HG03039 (cell line): ENCODE data around the gene ELFN1.

ENCODE experiments used
- ATAC-seq: cut with Tn5 transposase; IDR thresholded peaks from one replicate; pipeline ENCODE4 v1.9.1; 2021; ENCODE audit warnings: mild to moderate bottlenecking, moderate library complexity; ENCODE audit not compliant: unreplicated experiment

The ELFN1 gene

GRCh38 chr7:1641661-1642260, 28.3 kb upstream of the ELFN1 start:
- ATAC-seq, result no peak

- no peak for ATAC-seq
These were observed 27.8 kb upstream of the ELFN1 start for GRCh38 chr7:1642291-1642731.

- no peak for ATAC-seq
These were observed 26.6 kb upstream of the ELFN1 start for GRCh38 chr7:1643270-1644092.

GRCh38 chr7:1644341-1645070, 25.6 kb upstream of the ELFN1 start:
- no peak for ATAC-seq

- ATAC-seq, result no peak
These were observed 25.0 kb upstream of the ELFN1 start for GRCh38 chr7:1645071-1645409.

GRCh38 chr7:1645476-1645875, 24.6 kb upstream of the ELFN1 start:
- no peak for ATAC-seq

GRCh38 chr7:1646391-1646790, 23.7 kb upstream of the ELFN1 start:
- ATAC-seq, result no peak

- no peak for ATAC-seq
These were observed 22.9 kb upstream of the ELFN1 start for GRCh38 chr7:1646957-1647891.

- no peak for ATAC-seq
These were observed 22.0 kb upstream of the ELFN1 start for GRCh38 chr7:1647961-1648672.

GRCh38 chr7:1649751-1650326, 20.2 kb upstream of the ELFN1 start:
- no peak for ATAC-seq

GRCh38 chr7:1650363-1651030, 19.6 kb upstream of the ELFN1 start:
- no peak for ATAC-seq

- ATAC-seq, result no peak
These were observed 19.0 kb upstream of the ELFN1 start for GRCh38 chr7:1651031-1651446.

- ATAC-seq, result no peak
These were observed 18.2 kb upstream of the ELFN1 start for GRCh38 chr7:1651891-1652290.

GRCh38 chr7:1653500-1653899, 16.6 kb upstream of the ELFN1 start:
- no peak for ATAC-seq

- ATAC-seq, result no peak
These were observed 16.0 kb upstream of the ELFN1 start for GRCh38 chr7:1654111-1654510.

- ATAC-seq, result no peak
These were observed 15.2 kb upstream of the ELFN1 start for GRCh38 chr7:1654738-1655475.

GRCh38 chr7:1659696-1660095, 10.4 kb upstream of the ELFN1 start:
- ATAC-seq, result no peak

GRCh38 chr7:1661461-1661860, 8.6 kb upstream of the ELFN1 start:
- ATAC-seq, result no peak

- ATAC-seq, result no peak
These were observed 8.0 kb upstream of the ELFN1 start for GRCh38 chr7:1662101-1662500.
